HEK293 (cell line): Measurements from ENCODE around the gene ZNF783.

Source experiments
- CTCF ChIA-PET: fragments of 350-600 bp; formaldehyde crosslinking; extraction: SDS; loops from one replicate; lab custom pipeline; 2021; ENCODE audit warnings: antibody characterized with exemption; lab: Yijun Ruan, JAX
- POLR2A ChIA-PET: fragments of 300-600 bp; formaldehyde crosslinking; extraction: SDS; loops from one replicate; lab custom pipeline; 2020; ENCODE audit warnings: antibody characterized with exemption, inconsistent platforms; lab: Yijun Ruan, JAX
- H3K27ac ChIP-seq: fragments of 200-500 bp; sonication (Bioruptor generic); 2 replicates; pipeline ENCODE4 v1.5.1; 2014; ENCODE audit warnings: low read depth, low read length, control low read depth, inconsistent platforms; ENCODE audit errors: extremely low read depth
- H3K36me3 ChIP-seq, 2 experiments: fragments of 200-500 bp in 1 of 2; sonication (Bioruptor generic) in 1 of 2; 1 replicate in 1 of 2; 2 replicates in 1 of 2; pipeline ENCODE4 v1.5.1; 2014 to 2017; ENCODE audit warnings: inconsistent platforms in 2 of 2, low read length in 2 of 2; ENCODE audit not compliant: control insufficient read depth in 2 of 2, insufficient read depth in 1 of 2
- H3K4me1 ChIP-seq: fragments of 200-500 bp; sonication (Bioruptor generic); 2 replicates; pipeline ENCODE4 v1.5.1; 2014; ENCODE audit warnings: mild to moderate bottlenecking, low read length, inconsistent platforms; ENCODE audit not compliant: control insufficient read depth, insufficient read depth
- H3K4me3 ChIP-seq: 2 replicates; pipeline ENCODE4 v1.5.1; 2011; ENCODE audit warnings: low read depth, mild to moderate bottlenecking, control low read depth, low read length, moderate library complexity
- H3K9me3 ChIP-seq: fragments of 200-500 bp; sonication (Bioruptor generic); 2 replicates; pipeline ENCODE4 v1.5.1; 2014; ENCODE audit warnings: low read depth, low read length, inconsistent platforms; ENCODE audit not compliant: control insufficient read depth, insufficient read depth
- BCL11A ChIP-seq: fragments of 450-650 bp; formaldehyde crosslinking; IDR thresholded peaks from 2 replicates; pipeline ENCODE4 v1.5.1; 2016; ENCODE audit warnings: low read depth, missing biosample characterization, missing genetic modification characterization
- GFI1B ChIP-seq: fragments of 450-650 bp; formaldehyde crosslinking; IDR thresholded peaks from 2 replicates; pipeline ENCODE4 v1.5.1; 2016; ENCODE audit warnings: missing biosample characterization, missing genetic modification characterization
- GLI4 ChIP-seq: fragments of 450-650 bp; formaldehyde crosslinking; IDR thresholded peaks from 2 replicates; pipeline ENCODE4 v1.5.1; 2016; ENCODE audit warnings: missing biosample characterization, missing genetic modification characterization
- OSR2 ChIP-seq: fragments of 450-650 bp; formaldehyde crosslinking; IDR thresholded peaks from 2 replicates; pipeline ENCODE4 v1.5.1; 2016; ENCODE audit warnings: missing biosample characterization, missing genetic modification characterization
- PRDM1 ChIP-seq: fragments of 450-650 bp; formaldehyde crosslinking; IDR thresholded peaks from 2 replicates; pipeline ENCODE4; 2016; ENCODE audit warnings: missing biosample characterization, missing genetic modification characterization
- SCRT1 ChIP-seq: fragments of 450-650 bp; formaldehyde crosslinking; IDR thresholded peaks from 2 replicates; pipeline ENCODE4 v1.5.1; 2016; ENCODE audit warnings: missing biosample characterization, missing genetic modification characterization, borderline replicate concordance
- SCRT2 ChIP-seq: fragments of 450-650 bp; formaldehyde crosslinking; IDR thresholded peaks from 2 replicates; pipeline ENCODE4 v1.5.1; 2016; ENCODE audit warnings: missing biosample characterization, missing genetic modification characterization
- ZBTB11 ChIP-seq: fragments of 450-650 bp; formaldehyde crosslinking; conservative IDR thresholded peaks from 2 replicates; pipeline ENCODE4 v1.5.1; 2016; ENCODE audit warnings: low read depth, missing biosample characterization, missing genetic modification characterization
- ZBTB17 ChIP-seq: fragments of 450-650 bp; formaldehyde crosslinking; IDR thresholded peaks from 2 replicates; pipeline ENCODE4 v1.5.1; 2016; ENCODE audit warnings: missing biosample characterization, missing genetic modification characterization
- ZBTB26 ChIP-seq: fragments of 450-650 bp; formaldehyde crosslinking; optimal IDR thresholded peaks from 2 replicates; pipeline ENCODE3; 2016; ENCODE audit warnings: missing biosample characterization, mild to moderate bottlenecking, missing genetic modification characterization
- ZEB2 ChIP-seq: fragments of 450-650 bp; formaldehyde crosslinking; IDR thresholded peaks from 2 replicates; pipeline ENCODE4 v1.5.1; 2016; ENCODE audit warnings: missing biosample characterization, missing genetic modification characterization
- ZNF174 ChIP-seq: fragments of 450-650 bp; formaldehyde crosslinking; IDR thresholded peaks from 2 replicates; pipeline ENCODE4 v1.5.0; 2017; ENCODE audit warnings: missing biosample characterization, mild to moderate bottlenecking, missing genetic modification characterization
- ZNF2 ChIP-seq: fragments of 450-650 bp; formaldehyde crosslinking; IDR thresholded peaks from 2 replicates; pipeline ENCODE4 v1.5.1; 2016; ENCODE audit warnings: missing biosample characterization, missing genetic modification characterization
- ZNF24 ChIP-seq: fragments of 450-650 bp; formaldehyde crosslinking; IDR thresholded peaks from 2 replicates; pipeline ENCODE4 v1.5.1; 2016; ENCODE audit warnings: missing biosample characterization, missing genetic modification characterization
- ZNF324 ChIP-seq: fragments of 450-650 bp; formaldehyde crosslinking; IDR thresholded peaks from 2 replicates; pipeline ENCODE4 v1.5.1; 2016; ENCODE audit warnings: missing biosample characterization, missing genetic modification characterization
- ZNF404 ChIP-seq: fragments of 450-650 bp; formaldehyde crosslinking; IDR thresholded peaks from 2 replicates; pipeline ENCODE4 v1.5.1; 2017; ENCODE audit warnings: missing biosample characterization, missing genetic modification characterization
- ZNF473 ChIP-seq: fragments of 450-650 bp; formaldehyde crosslinking; IDR thresholded peaks from 2 replicates; pipeline ENCODE4 v1.5.1; 2017; ENCODE audit warnings: missing biosample characterization, missing genetic modification characterization
- ZNF521 ChIP-seq: fragments of 450-650 bp; formaldehyde crosslinking; IDR thresholded peaks from 2 replicates; pipeline ENCODE4 v1.5.1; 2017; ENCODE audit warnings: missing biosample characterization, mild to moderate bottlenecking, missing genetic modification characterization
- ZNF610 ChIP-seq: fragments of 450-650 bp; formaldehyde crosslinking; IDR thresholded peaks from 2 replicates; pipeline ENCODE4 v1.5.1; 2016; ENCODE audit warnings: missing biosample characterization, missing genetic modification characterization, borderline replicate concordance
- ZNF626 ChIP-seq: fragments of 450-650 bp; sonication (Bioruptor Pico); formaldehyde crosslinking; IDR thresholded peaks from 2 replicates; pipeline ENCODE4 v1.5.1; 2018; ENCODE audit warnings: missing biosample characterization, missing genetic modification characterization, inconsistent platforms
- ZSCAN23 ChIP-seq: fragments of 450-650 bp; formaldehyde crosslinking; IDR thresholded peaks from 2 replicates; pipeline ENCODE4 v1.5.1; 2016; ENCODE audit warnings: missing biosample characterization, missing genetic modification characterization
- TF ChIP-seq, protein P1 (sequence below): fragments of 450-650 bp; formaldehyde crosslinking; IDR thresholded peaks from 2 replicates; pipeline ENCODE4 v1.5.1; 2016; ENCODE audit warnings: missing biosample characterization, missing genetic modification characterization
- TF ChIP-seq, protein P2 (sequence below): fragments of 450-650 bp; formaldehyde crosslinking; IDR thresholded peaks from 2 replicates; pipeline ENCODE4 v1.5.1; 2016; ENCODE audit warnings: missing biosample characterization, missing genetic modification characterization, borderline replicate concordance

Gene ZNF783

DNA sequence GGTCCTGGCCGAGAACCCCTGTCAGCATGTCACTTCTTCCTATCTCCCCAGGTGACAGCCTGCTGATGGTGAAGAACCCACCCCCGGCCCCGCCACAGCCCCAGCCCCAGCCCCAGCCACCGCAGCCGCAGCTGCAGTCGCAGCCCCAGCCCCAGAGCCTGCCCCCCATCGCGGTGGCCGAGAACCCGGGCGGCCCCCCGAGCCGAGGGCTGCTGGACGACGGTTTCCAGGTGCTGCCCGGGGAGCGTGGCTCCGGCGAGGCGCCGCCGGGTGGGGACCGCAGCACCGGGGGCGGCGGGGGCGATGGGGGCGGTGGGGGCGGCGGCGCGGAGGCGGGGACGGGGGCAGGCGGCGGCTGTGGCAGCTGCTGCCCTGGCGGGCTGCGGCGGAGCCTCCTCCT lies 38.2 kb upstream of the ZNF783 start (continued):
- TF ChIP-seq ZBTB11 (no peak), ZBTB26 (tag by site-specific recombination) (no peak), PRDM1 (tag by site-specific recombination) (no peak), BCL11A (no peak), ZNF404 (tag by site-specific recombination) (no peak), ZNF324 (tag by site-specific recombination) (no peak)
- TF ChIP-seq, protein P1, sequence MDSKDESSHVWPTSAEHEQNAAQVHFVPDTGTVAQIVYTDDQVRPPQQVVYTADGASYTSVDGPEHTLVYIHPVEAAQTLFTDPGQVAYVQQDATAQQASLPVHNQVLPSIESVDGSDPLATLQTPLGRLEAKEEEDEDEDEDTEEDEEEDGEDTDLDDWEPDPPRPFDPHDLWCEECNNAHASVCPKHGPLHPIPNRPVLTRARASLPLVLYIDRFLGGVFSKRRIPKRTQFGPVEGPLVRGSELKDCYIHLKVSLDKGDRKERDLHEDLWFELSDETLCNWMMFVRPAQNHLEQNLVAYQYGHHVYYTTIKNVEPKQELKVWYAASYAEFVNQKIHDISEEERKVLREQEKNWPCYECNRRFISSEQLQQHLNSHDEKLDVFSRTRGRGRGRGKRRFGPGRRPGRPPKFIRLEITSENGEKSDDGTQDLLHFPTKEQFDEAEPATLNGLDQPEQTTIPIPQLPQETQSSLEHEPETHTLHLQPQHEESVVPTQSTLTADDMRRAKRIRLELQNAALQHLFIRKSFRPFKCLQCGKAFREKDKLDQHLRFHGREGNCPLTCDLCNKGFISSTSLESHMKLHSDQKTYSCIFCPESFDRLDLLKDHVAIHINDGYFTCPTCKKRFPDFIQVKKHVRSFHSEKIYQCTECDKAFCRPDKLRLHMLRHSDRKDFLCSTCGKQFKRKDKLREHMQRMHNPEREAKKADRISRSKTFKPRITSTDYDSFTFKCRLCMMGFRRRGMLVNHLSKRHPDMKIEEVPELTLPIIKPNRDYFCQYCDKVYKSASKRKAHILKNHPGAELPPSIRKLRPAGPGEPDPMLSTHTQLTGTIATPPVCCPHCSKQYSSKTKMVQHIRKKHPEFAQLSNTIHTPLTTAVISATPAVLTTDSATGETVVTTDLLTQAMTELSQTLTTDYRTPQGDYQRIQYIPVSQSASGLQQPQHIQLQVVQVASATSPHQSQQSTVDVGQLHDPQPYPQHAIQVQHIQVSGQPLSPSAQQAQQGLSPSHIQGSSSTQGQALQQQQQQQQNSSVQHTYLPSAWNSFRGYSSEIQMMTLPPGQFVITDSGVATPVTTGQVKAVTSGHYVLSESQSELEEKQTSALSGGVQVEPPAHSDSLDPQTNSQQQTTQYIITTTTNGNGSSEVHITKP: no peak

DNA sequence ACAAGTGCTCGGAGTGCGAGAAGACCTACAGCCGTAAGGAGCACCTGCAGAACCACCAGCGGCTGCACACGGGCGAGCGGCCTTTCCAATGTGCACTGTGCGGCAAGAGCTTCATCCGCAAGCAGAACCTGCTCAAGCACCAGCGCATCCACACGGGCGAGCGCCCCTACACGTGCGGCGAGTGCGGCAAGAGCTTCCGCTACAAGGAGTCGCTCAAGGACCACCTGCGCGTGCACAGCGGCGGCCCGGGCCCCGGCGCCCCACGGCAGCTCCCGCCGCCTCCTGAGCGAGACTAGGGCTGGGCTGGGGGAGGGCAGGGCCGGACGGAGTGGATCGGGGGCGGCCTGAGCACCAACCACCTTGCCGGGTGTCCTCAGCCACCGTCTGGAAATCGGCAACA lies 37.6 kb upstream of the ZNF783 start:
- no peaks in the 10 kb centered on the region for H3K9me3 ChIP-seq
- no peak overlapping the region for H3K27ac ChIP-seq
- no peak overlapping the region for H3K4me3 ChIP-seq
- ChIA-PET POLR2A (no interaction called here), CTCF (no interaction called here)
- peaks cover 11 to 57% of the 10 kb centered on the region in 2 experiments; a peak in 2 of 3 replicates for H3K36me3 ChIP-seq
- H3K4me1 ChIP-seq: no peaks in the 10 kb centered on the region
- TF ChIP-seq ZNF626 (tag by site-specific recombination) (no peak), GLI4 (tag by site-specific recombination) (no peak), ZNF521 (no peak), ZNF24 (tag by site-specific recombination) (no peak), SCRT2 (tag by site-specific recombination) (no peak), ZNF2 (tag by site-specific recombination) (no peak), SCRT1 (tag by site-specific recombination) (no peak), OSR2 (tag by site-specific recombination) (no peak), ZNF610 (tag by site-specific recombination) (no peak), ZNF473 (no peak), ZBTB11 (no peak), ZEB2 (tag by site-specific recombination) (no peak), GFI1B (tag by site-specific recombination) (no peak), ZBTB17 (tag by site-specific recombination) (no peak), ZSCAN23 (no peak), ZNF174 (tag by site-specific recombination) (no peak)
- TF ChIP-seq, protein P2, sequence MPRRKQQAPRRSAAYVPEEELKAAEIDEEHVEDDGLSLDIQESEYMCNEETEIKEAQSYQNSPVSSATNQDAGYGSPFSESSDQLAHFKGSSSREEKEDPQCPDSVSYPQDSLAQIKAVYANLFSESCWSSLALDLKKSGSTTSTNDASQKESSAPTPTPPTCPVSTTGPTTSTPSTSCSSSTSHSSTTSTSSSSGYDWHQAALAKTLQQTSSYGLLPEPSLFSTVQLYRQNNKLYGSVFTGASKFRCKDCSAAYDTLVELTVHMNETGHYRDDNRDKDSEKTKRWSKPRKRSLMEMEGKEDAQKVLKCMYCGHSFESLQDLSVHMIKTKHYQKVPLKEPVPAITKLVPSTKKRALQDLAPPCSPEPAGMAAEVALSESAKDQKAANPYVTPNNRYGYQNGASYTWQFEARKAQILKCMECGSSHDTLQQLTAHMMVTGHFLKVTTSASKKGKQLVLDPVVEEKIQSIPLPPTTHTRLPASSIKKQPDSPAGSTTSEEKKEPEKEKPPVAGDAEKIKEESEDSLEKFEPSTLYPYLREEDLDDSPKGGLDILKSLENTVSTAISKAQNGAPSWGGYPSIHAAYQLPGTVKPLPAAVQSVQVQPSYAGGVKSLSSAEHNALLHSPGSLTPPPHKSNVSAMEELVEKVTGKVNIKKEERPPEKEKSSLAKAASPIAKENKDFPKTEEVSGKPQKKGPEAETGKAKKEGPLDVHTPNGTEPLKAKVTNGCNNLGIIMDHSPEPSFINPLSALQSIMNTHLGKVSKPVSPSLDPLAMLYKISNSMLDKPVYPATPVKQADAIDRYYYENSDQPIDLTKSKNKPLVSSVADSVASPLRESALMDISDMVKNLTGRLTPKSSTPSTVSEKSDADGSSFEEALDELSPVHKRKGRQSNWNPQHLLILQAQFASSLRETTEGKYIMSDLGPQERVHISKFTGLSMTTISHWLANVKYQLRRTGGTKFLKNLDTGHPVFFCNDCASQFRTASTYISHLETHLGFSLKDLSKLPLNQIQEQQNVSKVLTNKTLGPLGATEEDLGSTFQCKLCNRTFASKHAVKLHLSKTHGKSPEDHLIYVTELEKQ (tag by site-specific recombination): no peak
